ENCODE data around the gene NALCN. TPM values are rescaled to one million over a fixed set of nuclear protein-coding genes. Genes with fewer than 3 reads are reported as not detected.
"Not testable (repeated sequence)": the region's sequence is repeated elsewhere in the genome, so short reads cannot be mapped to it uniquely, and the experiment has no call there.

NALCN gene
- polyA plus RNA-seq, 3 donors = not detected

GRCh38 chr13:101317986-101318523 is 98.3 kb downstream of the NALCN start:
- Mint-ChIP-seq H3K27me3 (ENCODE audit: low read depth in 3 of 3) (peaks cover 0 to 2% (median 2%) of the 10 kb centered on the region in 3 donors), H3K4me3 (no peak overlapping the region), H3K36me3 (no peaks in the 10 kb centered on the region), H3K9me3 (peaks cover 0 to 6% (median 0%) of the 10 kb centered on the region in 7 donors), H3K27ac (peak overlapping the region in 1 of 7 donors; percentile 51), H3K4me1 (no peaks in the 10 kb centered on the region)
- H3K27me3 ChIP-seq (ENCODE audit: control insufficient read depth in 2 of 2, insufficient read depth in 2 of 2, low read length in 2 of 2) = no peaks in the 10 kb centered on the region
- H4K20me1 ChIP-seq (ENCODE audit: insufficient read depth, low read length) = no peaks in the 10 kb centered on the region
- 95% methylated on average over 10 of the region's 10 CpGs for WGBS (ENCODE audit: insufficient coverage)
- H2AFZ ChIP-seq (ENCODE audit: insufficient read depth, low read depth, low read length, poor library complexity, severe bottlenecking) = no peak overlapping the region
- no peak overlapping the region for H3K27ac ChIP-seq (ENCODE audit: low read depth in 1 of 2, low read length in 2 of 2)
- intact Hi-C loops (cut with micrococcal nuclease) = no loop called here
- no peaks in the 10 kb centered on the region for H3K36me3 ChIP-seq (replicated peaks in 1 of 2; ENCODE audit: control insufficient read depth in 1 of 2, insufficient read depth in 2 of 2, low read length in 2 of 2)
- no peak for TF ChIP-seq CTCF (IDR thresholded peaks at IDR 0.05)
- no peak overlapping the region for H3K4me3 ChIP-seq (replicated peaks in 1 of 3; ENCODE audit: low read depth in 2 of 3, low read length in 3 of 3)
- H3K4me1 ChIP-seq (ENCODE audit: control insufficient read depth in 1 of 2, insufficient read depth in 2 of 2, low read length in 2 of 2) = no peaks in the 10 kb centered on the region
- peaks cover 0 to 4% of the 10 kb centered on the region in 2 donors for H3K9me3 ChIP-seq (replicated peaks in 1 of 2; ENCODE audit: control insufficient read depth in 1 of 2, insufficient read depth in 1 of 2, low read length in 2 of 2)
- H3K9ac ChIP-seq (ENCODE audit: insufficient read depth, low read length, poor library complexity, severe bottlenecking) = no peak overlapping the region
- no peak for DNase-seq
- H3K79me2 ChIP-seq (ENCODE audit: insufficient read depth, low read length) = no peaks in the 10 kb centered on the region
- no peak overlapping the region for H3K4me2 ChIP-seq (replicated peaks; ENCODE audit: extremely low read depth, low read length, poor library complexity, severe bottlenecking)

GRCh38 chr13:101313479-101313878 is 102.8 kb downstream of the NALCN start:
- H3K4me3 Mint-ChIP-seq; H3K4me1 Mint-ChIP-seq; H2AFZ ChIP-seq (ENCODE audit: insufficient read depth, low read depth, low read length, poor library complexity, severe bottlenecking); H3K4me3 ChIP-seq (replicated peaks in 1 of 3; ENCODE audit: low read depth in 2 of 3, low read length in 3 of 3); H4K20me1 ChIP-seq (ENCODE audit: insufficient read depth, low read length); H3K4me2 ChIP-seq (replicated peaks; ENCODE audit: extremely low read depth, low read length, poor library complexity, severe bottlenecking); H3K27ac Mint-ChIP-seq; H3K36me3 Mint-ChIP-seq; H3K36me3 ChIP-seq (replicated peaks in 1 of 2; ENCODE audit: control insufficient read depth in 1 of 2, insufficient read depth in 2 of 2, low read length in 2 of 2); H3K27me3 ChIP-seq (ENCODE audit: control insufficient read depth in 2 of 2, insufficient read depth in 2 of 2, low read length in 2 of 2); H3K27ac ChIP-seq (ENCODE audit: low read depth in 1 of 2, low read length in 2 of 2); H3K27me3 Mint-ChIP-seq (ENCODE audit: low read depth in 3 of 3); DNase-seq; H3K9ac ChIP-seq (ENCODE audit: insufficient read depth, low read length, poor library complexity, severe bottlenecking); H3K79me2 ChIP-seq (ENCODE audit: insufficient read depth, low read length); intact Hi-C loops (cut with micrococcal nuclease); H3K9me3 ChIP-seq (replicated peaks in 1 of 2; ENCODE audit: control insufficient read depth in 1 of 2, insufficient read depth in 1 of 2, low read length in 2 of 2); H3K4me1 ChIP-seq (ENCODE audit: control insufficient read depth in 1 of 2, insufficient read depth in 2 of 2, low read length in 2 of 2); H3K9me3 Mint-ChIP-seq: not testable (repeated sequence)
- WGBS (ENCODE audit: insufficient coverage) = no CpG with 5 or more reads among the region's 1 CpG

Data from CD14-positive monocyte (primary cell).